Ovary (tissue), 3 donors: ENCODE data around the gene MED31.

Experiments
- CTCF ChIP-seq, 3 donors: fragments of 450-650 bp in 2 of 3; fragments of 200-600 bp in 1 of 3; IDR thresholded peaks; one replicate each; pipeline versions ENCODE4 v1.5.1 to v1.8.0; 2016 to 2022; ENCODE audit warnings: antibody characterized with exemption in 3 of 3, mild to moderate bottlenecking in 1 of 3
- EP300 ChIP-seq: sonication (generic); formaldehyde crosslinking; IDR thresholded peaks from one replicate; pipeline ENCODE4 v1.6.1; 2017; ENCODE audit warnings: antibody characterized with exemption
- POLR2A ChIP-seq: fragments of 450-650 bp; IDR thresholded peaks from one replicate; pipeline ENCODE4 v1.6.1; 2017; ENCODE audit warnings: antibody characterized with exemption, mild to moderate bottlenecking, moderate library complexity
- donor health status: DM: no; HTN: no; CAD: no.

GRCh38 chr17:6690641-6691040 lies 39.2 kb upstream of the MED31 start:
- no peak for TF ChIP-seq CTCF (IDR thresholded peaks at IDR 0.05)
- no peak for TF ChIP-seq EP300
- TF ChIP-seq POLR2A: no peak
